HEK293T (cell line): ENCODE data around the gene TTYH2.

Experiments used
- FOXK2 ChIP-seq: fragments of 450-650 bp; IDR thresholded peaks from 2 replicates; pipeline ENCODE4 v1.6.1; 2016; ENCODE audit warnings: mild to moderate bottlenecking
- FOXM1 ChIP-seq: fragments of 450-650 bp; IDR thresholded peaks from 2 replicates; pipeline ENCODE4 v1.6.1; 2017; ENCODE audit warnings: mild to moderate bottlenecking, borderline replicate concordance

DNA sequence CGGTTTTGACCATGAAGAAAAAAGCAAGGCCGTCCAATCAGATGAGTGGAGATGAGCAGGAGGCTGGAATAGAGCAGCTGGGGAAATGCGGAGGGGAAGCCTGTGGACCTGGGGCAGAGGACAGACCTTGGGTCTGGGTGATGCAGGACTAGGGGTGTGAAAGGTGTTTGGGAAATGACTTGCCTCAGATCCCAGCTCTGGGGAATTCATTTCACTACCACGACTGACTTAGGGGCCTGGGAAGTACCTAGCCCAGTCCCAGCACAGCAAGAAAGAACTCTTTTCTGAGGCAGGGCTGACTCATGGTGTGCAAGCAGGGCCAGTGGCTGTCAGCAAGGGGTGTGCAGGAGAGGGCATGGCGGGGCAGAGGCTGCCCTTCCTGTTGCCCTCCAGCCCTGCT is 75.4 kb downstream of the TTYH2 start:
- TF ChIP-seq FOXK2 (no peak), FOXM1 (no peak)
